HepG2 (cell line): ENCODE results near the gene KLHL36. TPM values are rescaled to one million over a fixed set of nuclear protein-coding genes. Genes with fewer than 3 reads are reported as not detected.

Experiments
- ATAC-seq: fragments of 200-7000 bp; cut with Tn5 transposase; 3 replicates; pipeline ENCODE4 v1.9.1; 2020; ENCODE audit warnings: mild to moderate bottlenecking, moderate library complexity
- BruUV-seq: library from RNA; stranded (reverse); fragments of 400-500 nt; replicated peaks from 2 replicates; lab custom pipeline; 2021; lab: Mats Ljungman, UMichigan
- CTCF ChIA-PET: fragments of 300-600 bp; formaldehyde crosslinking; extraction: SDS; loops from one replicate; lab custom pipeline; 2021; ENCODE audit warnings: low total read pairs, inconsistent platforms, low intra/inter-chr PET ratio; lab: Yijun Ruan, JAX
- POLR2A ChIA-PET: fragments of 350-600 bp; sonication (Branson Sonifier 250); formaldehyde crosslinking; loops from one replicate; lab custom pipeline; 2020; ENCODE audit warnings: antibody characterized with exemption, inconsistent platforms; lab: Yijun Ruan, JAX
- DNase-seq: peaks from one replicate; pipeline ENCODE4 v3.0.0-alpha.2; 2015; ENCODE audit warnings: low spot score
- FAIRE-seq: peaks from 3 replicates; lab custom pipeline; 2011; peaks lifted over from hg19 to GRCh38; lab: Jason Lieb, UNC
- H2AFZ ChIP-seq: one replicate; pipeline ENCODE4 v1.6.1; 2011; ENCODE audit warnings: low read length, inconsistent platforms
- H3K27ac ChIP-seq: fragments of 300-600 bp; 3 replicates; pipeline ENCODE4 v1.8.0; 2011; ENCODE audit warnings: mixed run types, mild to moderate bottlenecking, mixed read lengths, low read length, inconsistent platforms; ENCODE audit not compliant: insufficient read depth; ENCODE audit errors: extremely low read length
- H3K27me3 ChIP-seq, 2 experiments: fragments of 200-600 bp in 1 of 2; 2 replicates in 1 of 2; 3 replicates in 1 of 2; pipeline versions ENCODE4 v1.6.0 to v1.8.0; 2011; ENCODE audit warnings: low read length in 2 of 2, mild to moderate bottlenecking in 2 of 2, moderate library complexity in 2 of 2, inconsistent platforms in 1 of 2; ENCODE audit not compliant: insufficient read depth in 2 of 2, control insufficient read depth in 1 of 2
- H3K36me3 ChIP-seq, 2 experiments: fragments of 200-600 bp in 1 of 2; replicated peaks in 1 of 2; 2 replicates in 1 of 2; 3 replicates in 1 of 2; pipeline versions ENCODE4 v1.5.1 to v1.8.0; 2011; ENCODE audit warnings: low read length in 2 of 2, inconsistent platforms in 1 of 2; ENCODE audit not compliant: insufficient read depth in 2 of 2, control insufficient read depth in 1 of 2
- H3K4me1 ChIP-seq: 2 replicates; pipeline ENCODE4 v1.5.1; 2012; ENCODE audit warnings: low read length, inconsistent platforms; ENCODE audit not compliant: insufficient read depth
- H3K4me2 ChIP-seq: 2 replicates; pipeline ENCODE4 v1.6.0; 2011; ENCODE audit warnings: low read depth, low read length, inconsistent platforms
- H3K4me3 ChIP-seq, 3 experiments: fragments of 200-600 bp in 1 of 3; sonication (generic), shearing (Covaris generic) in 1 of 3; replicated peaks in 1 of 3; 2 replicates each; pipeline ENCODE4 v1.5.1; 2011 to 2016; ENCODE audit warnings: low read length in 3 of 3, inconsistent platforms in 2 of 3, low read depth in 2 of 3, mild to moderate bottlenecking in 2 of 3, control low read depth in 1 of 3, mixed read lengths in 1 of 3; ENCODE audit not compliant: insufficient read depth in 1 of 3
- H3K79me2 ChIP-seq: one replicate; pipeline ENCODE4 v1.6.1; 2011; ENCODE audit warnings: low read length, inconsistent platforms; ENCODE audit not compliant: insufficient read depth
- H3K9ac ChIP-seq: 2 replicates; pipeline ENCODE4 v1.6.0; 2011; ENCODE audit warnings: mild to moderate bottlenecking, low read depth, low read length, inconsistent platforms; ENCODE audit not compliant: insufficient read depth
- H3K9me3 ChIP-seq: 2 replicates; pipeline ENCODE4 v1.5.1; 2012; ENCODE audit warnings: mild to moderate bottlenecking, low read length
- H4K20me1 ChIP-seq: 2 replicates; pipeline ENCODE4 v1.6.0; 2011; ENCODE audit warnings: inconsistent platforms, mild to moderate bottlenecking, low read length, moderate library complexity; ENCODE audit not compliant: insufficient read depth
- DPF2 ChIP-seq: sonication (generic); formaldehyde crosslinking; IDR thresholded peaks from 2 replicates; pipeline ENCODE4 v1.4.0; 2020; ENCODE audit warnings: mild to moderate bottlenecking, low read depth, missing genetic modification reagents, borderline replicate concordance
- ESRRA ChIP-seq: sonication (generic); formaldehyde crosslinking; IDR thresholded peaks from 2 replicates; pipeline ENCODE4 v1.5.1; 2020; ENCODE audit warnings: mild to moderate bottlenecking, low read depth, missing genetic modification reagents
- HINFP ChIP-seq: sonication (generic); formaldehyde crosslinking; IDR thresholded peaks from 2 replicates; pipeline ENCODE4 v1.4.0; 2020; ENCODE audit warnings: low read depth, mild to moderate bottlenecking, missing genetic modification reagents
- JUNB ChIP-seq: sonication (generic); formaldehyde crosslinking; IDR thresholded peaks from 2 replicates; pipeline ENCODE4 v1.8.0; 2022; ENCODE audit warnings: missing genetic modification reagents, mild to moderate bottlenecking, borderline replicate concordance
- SP2 ChIP-seq: sonication (generic); formaldehyde crosslinking; IDR thresholded peaks from 2 replicates; pipeline ENCODE4 v1.5.1; 2020; ENCODE audit warnings: mild to moderate bottlenecking, missing genetic modification reagents
- ZMYM4 ChIP-seq: sonication (generic); formaldehyde crosslinking; IDR thresholded peaks from 2 replicates; pipeline ENCODE4 v1.8.1; 2023; ENCODE audit warnings: mild to moderate bottlenecking, missing genetic modification reagents
- ZNF124 ChIP-seq: sonication (generic); formaldehyde crosslinking; IDR thresholded peaks from 2 replicates; pipeline ENCODE4 v1.4.0; 2020; ENCODE audit warnings: missing genetic modification reagents
- ZNF282 ChIP-seq: fragments of 450-650 bp; IDR thresholded peaks from 2 replicates; pipeline ENCODE4 v1.6.1; 2018; ENCODE audit not compliant: partially characterized antibody
- ZNF569 ChIP-seq: sonication (generic); formaldehyde crosslinking; IDR thresholded peaks from 2 replicates; pipeline ENCODE4 v1.5.0; 2020; ENCODE audit warnings: mild to moderate bottlenecking, missing genetic modification reagents, moderate library complexity, borderline replicate concordance
- WGBS: methylation state at CpG from one replicate; pipeline ENCODE4 v1.1.6; 2017; ENCODE audit warnings: low lambda C conversion rate; 5-methylcytosine and 5-hydroxymethylcytosine counted together
- in situ Hi-C: cut with HindIII; loops from 2 replicates; pipeline ENCODE4 v1.10.0; 2017; ENCODE audit warnings: low pct_unique_long_range_greater_than_20kb; ENCODE audit not compliant: extremely low pct_ligation_motif_present
- intact Hi-C: fragments of 100-400 bp; cut with micrococcal nuclease; formaldehyde crosslinking; loops from one replicate; pipeline ENCODE4 v1.10.0; 2022; ENCODE audit not compliant: unreplicated experiment
- polyA plus RNA-seq, 8 experiments: library from polyadenylated mRNA; depleted of rRNA in 3 of 8; stranded (reverse) in 7 of 8; unstranded in 1 of 8; fragments of >200 nt; fragmentation: Illumina TruSeq in 4 of 8; extraction: Trizol in 4 of 8; gene quantifications; 2 replicates each; pipeline versions ENCODE4 v1.2.1 to v1.2.3, GENCODE V29; 2011 to 2016; ENCODE audit warnings: low read depth in 4 of 8, missing spikeins in 1 of 8, mixed read lengths in 1 of 8; ENCODE audit not compliant: insufficient read depth in 1 of 8
- total RNA-seq, 5 experiments: library from RNA; depleted of rRNA; stranded (reverse); fragments of >200 nt; fragmentation: Illumina TruSeq; extraction: Trizol; gene quantifications; 2 replicates each; pipeline ENCODE4 v1.2.3, GENCODE V29; 2016; ENCODE audit warnings: low read depth in 1 of 5
- TF ChIP-seq, protein P1 (sequence below): sonication (generic); formaldehyde crosslinking; IDR thresholded peaks from 2 replicates; pipeline ENCODE4 v1.4.0; 2020; ENCODE audit warnings: missing genetic modification reagents
- TF ChIP-seq, protein P2 (sequence below): sonication (generic); formaldehyde crosslinking; conservative IDR thresholded peaks from 2 replicates; pipeline ENCODE4 v1.4.0; 2020; ENCODE audit warnings: missing genetic modification reagents
- TF ChIP-seq, protein P3 (sequence below): sonication (generic); formaldehyde crosslinking; conservative IDR thresholded peaks from 2 replicates; pipeline ENCODE4 v1.4.0; 2020; ENCODE audit warnings: missing genetic modification reagents

KLHL36 gene
- total and polyA plus RNA-seq, 2 of the 13 experiments (the other 11 are each of a cell fraction or from before 2014, with no cell fraction given): 24.3 to 26.0 TPM

- Histone ChIP-seq H2AFZ (no peak overlapping the region), H4K20me1 (no peaks in the 10 kb centered on the region), H3K4me1 (peaks cover 41% of the 10 kb centered on the region), H3K36me3 (no peaks in the 10 kb centered on the region), H3K9me3 (no peaks in the 10 kb centered on the region), H3K27ac (no peak overlapping the region), H3K27me3 (peaks cover 0 to 29% of the 10 kb centered on the region in 2 experiments; a peak in 2 of 5 replicates), H3K4me3 (no peak overlapping the region), H3K9ac (no peak overlapping the region), H3K4me2 (no peak overlapping the region), H3K79me2 (no peaks in the 10 kb centered on the region)
- WGBS: 90% methylated on average over 9 of the region's 9 CpGs
- DNase-seq (no peak), FAIRE-seq (no peak), ATAC-seq (no peak)
- ChIA-PET CTCF (no interaction called here), POLR2A (no interaction called here)
- in situ Hi-C loops: no loop called here
- no TSS peak for BruUV-seq
- TF ChIP-seq, protein P1, sequence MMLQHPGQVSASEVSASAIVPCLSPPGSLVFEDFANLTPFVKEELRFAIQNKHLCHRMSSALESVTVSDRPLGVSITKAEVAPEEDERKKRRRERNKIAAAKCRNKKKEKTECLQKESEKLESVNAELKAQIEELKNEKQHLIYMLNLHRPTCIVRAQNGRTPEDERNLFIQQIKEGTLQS (CRISPR knock-in tag): no peak
- no peak for TF ChIP-seq ZNF569 (CRISPR knock-in tag)
- TF ChIP-seq, protein P2, sequence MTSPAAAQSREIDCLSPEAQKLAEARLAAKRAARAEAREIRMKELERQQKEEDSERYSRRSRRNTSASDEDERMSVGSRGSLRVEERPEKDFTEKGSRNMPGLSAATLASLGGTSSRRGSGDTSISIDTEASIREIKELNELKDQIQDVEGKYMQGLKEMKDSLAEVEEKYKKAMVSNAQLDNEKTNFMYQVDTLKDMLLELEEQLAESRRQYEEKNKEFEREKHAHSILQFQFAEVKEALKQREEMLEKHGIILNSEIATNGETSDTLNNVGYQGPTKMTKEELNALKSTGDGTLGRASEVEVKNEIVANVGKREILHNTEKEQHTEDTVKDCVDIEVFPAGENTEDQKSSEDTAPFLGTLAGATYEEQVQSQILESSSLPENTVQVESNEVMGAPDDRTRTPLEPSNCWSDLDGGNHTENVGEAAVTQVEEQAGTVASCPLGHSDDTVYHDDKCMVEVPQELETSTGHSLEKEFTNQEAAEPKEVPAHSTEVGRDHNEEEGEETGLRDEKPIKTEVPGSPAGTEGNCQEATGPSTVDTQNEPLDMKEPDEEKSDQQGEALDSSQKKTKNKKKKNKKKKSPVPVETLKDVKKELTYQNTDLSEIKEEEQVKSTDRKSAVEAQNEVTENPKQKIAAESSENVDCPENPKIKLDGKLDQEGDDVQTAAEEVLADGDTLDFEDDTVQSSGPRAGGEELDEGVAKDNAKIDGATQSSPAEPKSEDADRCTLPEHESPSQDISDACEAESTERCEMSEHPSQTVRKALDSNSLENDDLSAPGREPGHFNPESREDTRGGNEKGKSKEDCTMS: no peak
- no peak for TF ChIP-seq ESRRA (CRISPR knock-in tag)
- no peak for TF ChIP-seq ZNF282
- TF ChIP-seq, protein P3, sequence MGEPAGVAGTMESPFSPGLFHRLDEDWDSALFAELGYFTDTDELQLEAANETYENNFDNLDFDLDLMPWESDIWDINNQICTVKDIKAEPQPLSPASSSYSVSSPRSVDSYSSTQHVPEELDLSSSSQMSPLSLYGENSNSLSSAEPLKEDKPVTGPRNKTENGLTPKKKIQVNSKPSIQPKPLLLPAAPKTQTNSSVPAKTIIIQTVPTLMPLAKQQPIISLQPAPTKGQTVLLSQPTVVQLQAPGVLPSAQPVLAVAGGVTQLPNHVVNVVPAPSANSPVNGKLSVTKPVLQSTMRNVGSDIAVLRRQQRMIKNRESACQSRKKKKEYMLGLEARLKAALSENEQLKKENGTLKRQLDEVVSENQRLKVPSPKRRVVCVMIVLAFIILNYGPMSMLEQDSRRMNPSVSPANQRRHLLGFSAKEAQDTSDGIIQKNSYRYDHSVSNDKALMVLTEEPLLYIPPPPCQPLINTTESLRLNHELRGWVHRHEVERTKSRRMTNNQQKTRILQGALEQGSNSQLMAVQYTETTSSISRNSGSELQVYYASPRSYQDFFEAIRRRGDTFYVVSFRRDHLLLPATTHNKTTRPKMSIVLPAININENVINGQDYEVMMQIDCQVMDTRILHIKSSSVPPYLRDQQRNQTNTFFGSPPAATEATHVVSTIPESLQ (CRISPR knock-in tag): no peak
- TF ChIP-seq SP2: no peak
- TF ChIP-seq HINFP (CRISPR knock-in tag): no peak
- TF ChIP-seq DPF2 (CRISPR knock-in tag): no peak
- TF ChIP-seq JUNB (CRISPR knock-in tag): no peak
- TF ChIP-seq ZMYM4: no peak
- no peak for TF ChIP-seq ZNF124 (CRISPR knock-in tag)
- intact Hi-C loops: no loop called here
Observed at GRCh38 chr16:84675423-84675822, 27.1 kb downstream of the KLHL36 start.
